ENCODE measurements around the gene GARNL3. TPM values are rescaled to one million over a fixed set of nuclear protein-coding genes. Genes with fewer than 3 reads are reported as not detected.

GARNL3 gene
- total RNA-seq, 1 donor: 5.8 TPM

DNA sequence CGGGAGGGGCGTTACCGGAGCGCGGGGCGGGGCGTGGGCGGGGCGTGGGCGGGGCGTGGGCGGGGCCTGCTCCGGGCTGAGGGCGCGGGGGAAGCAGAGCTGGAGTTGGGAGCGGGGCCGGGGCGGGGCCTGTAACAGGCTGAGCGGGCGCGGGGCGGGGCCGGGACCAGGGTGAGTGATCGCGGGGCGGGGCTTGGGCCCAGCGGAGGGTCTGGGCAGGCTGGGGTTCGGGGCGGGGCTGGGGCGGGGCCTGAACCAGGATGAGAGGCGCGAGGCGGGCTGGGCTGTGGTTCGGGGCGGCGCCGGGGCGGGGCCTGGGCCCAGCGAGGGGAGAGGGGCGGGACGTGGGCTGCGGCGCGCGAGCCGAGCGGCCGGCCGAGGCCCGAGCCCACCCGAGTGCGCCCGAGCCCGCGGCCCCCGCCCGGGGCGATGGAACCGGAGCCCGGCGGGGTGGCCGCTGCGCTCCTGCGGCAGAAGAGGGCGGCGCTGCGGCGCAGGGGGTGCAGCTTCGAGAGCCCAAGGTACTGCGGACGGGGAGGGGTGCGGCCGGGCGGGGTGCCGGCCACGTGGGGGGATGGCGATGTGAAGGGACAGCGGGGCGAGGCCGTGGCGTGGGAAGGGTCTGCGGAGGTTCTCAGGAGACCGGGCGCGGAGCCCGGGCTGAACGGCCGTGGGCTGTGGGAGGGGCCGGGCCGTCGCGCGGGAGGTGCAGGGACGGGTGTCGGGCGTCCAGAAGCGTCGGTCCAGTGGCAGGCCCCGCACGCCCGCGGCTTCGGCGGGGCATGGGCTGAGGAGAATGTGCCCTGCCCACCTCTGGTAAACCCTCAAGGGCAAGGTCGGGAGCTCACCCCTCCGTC is 39.5 kb upstream of the GARNL3 start:
- no peaks in the 10 kb centered on the region for H3K9me3 ChIP-seq (ENCODE audit: low read depth, low read length)
- H3K36me3 ChIP-seq (ENCODE audit: insufficient read depth, low read length): no peaks in the 10 kb centered on the region
- H3K4me2 ChIP-seq (ENCODE audit: insufficient read depth, low read length): peak overlapping the region; percentile 85
- H2AFZ ChIP-seq (ENCODE audit: low read length): peak overlapping the region; percentile 75
- H4K20me1 ChIP-seq (ENCODE audit: insufficient read depth, low read length): peaks cover 3% of the 10 kb centered on the region
- TF ChIP-seq, protein P1, sequence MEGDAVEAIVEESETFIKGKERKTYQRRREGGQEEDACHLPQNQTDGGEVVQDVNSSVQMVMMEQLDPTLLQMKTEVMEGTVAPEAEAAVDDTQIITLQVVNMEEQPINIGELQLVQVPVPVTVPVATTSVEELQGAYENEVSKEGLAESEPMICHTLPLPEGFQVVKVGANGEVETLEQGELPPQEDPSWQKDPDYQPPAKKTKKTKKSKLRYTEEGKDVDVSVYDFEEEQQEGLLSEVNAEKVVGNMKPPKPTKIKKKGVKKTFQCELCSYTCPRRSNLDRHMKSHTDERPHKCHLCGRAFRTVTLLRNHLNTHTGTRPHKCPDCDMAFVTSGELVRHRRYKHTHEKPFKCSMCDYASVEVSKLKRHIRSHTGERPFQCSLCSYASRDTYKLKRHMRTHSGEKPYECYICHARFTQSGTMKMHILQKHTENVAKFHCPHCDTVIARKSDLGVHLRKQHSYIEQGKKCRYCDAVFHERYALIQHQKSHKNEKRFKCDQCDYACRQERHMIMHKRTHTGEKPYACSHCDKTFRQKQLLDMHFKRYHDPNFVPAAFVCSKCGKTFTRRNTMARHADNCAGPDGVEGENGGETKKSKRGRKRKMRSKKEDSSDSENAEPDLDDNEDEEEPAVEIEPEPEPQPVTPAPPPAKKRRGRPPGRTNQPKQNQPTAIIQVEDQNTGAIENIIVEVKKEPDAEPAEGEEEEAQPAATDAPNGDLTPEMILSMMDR (IDR thresholded peaks at IDR 0.05; ENCODE audit: extremely low read depth, low read depth, low read length): no peak
- no peaks in the 10 kb centered on the region for H3K4me1 ChIP-seq (ENCODE audit: insufficient read depth, low read length)
- no peak overlapping the region for H3K27ac ChIP-seq (ENCODE audit: low read depth, low read length)
- H3K4me3 ChIP-seq (ENCODE audit: insufficient read depth, low read length): peak overlapping the region; percentile 70
- peak; percentile 100 for DNase-seq (ENCODE audit: insufficient read length, low spot score, missing footprints)
- peaks cover 44% of the 10 kb centered on the region for H3K27me3 ChIP-seq (ENCODE audit: insufficient read depth, low read length)
- H3K79me2 ChIP-seq (ENCODE audit: insufficient read depth, low read length): no peaks in the 10 kb centered on the region

- no peaks in the 10 kb centered on the region for H3K4me1 ChIP-seq (ENCODE audit: insufficient read depth, low read length)
- H4K20me1 ChIP-seq (ENCODE audit: insufficient read depth, low read length): peaks cover 3% of the 10 kb centered on the region
- TF ChIP-seq, protein P1 (IDR thresholded peaks at IDR 0.05; ENCODE audit: extremely low read depth, low read depth, low read length): no peak
- peak overlapping the region; percentile 70 for H3K4me3 ChIP-seq (ENCODE audit: insufficient read depth, low read length)
- H3K27me3 ChIP-seq (ENCODE audit: insufficient read depth, low read length): peaks cover 39% of the 10 kb centered on the region
- H3K4me2 ChIP-seq (ENCODE audit: insufficient read depth, low read length): peak overlapping the region; percentile 73
- no peak overlapping the region for H2AFZ ChIP-seq (ENCODE audit: low read length)
- H3K9me3 ChIP-seq (ENCODE audit: low read depth, low read length): no peaks in the 10 kb centered on the region
- H3K27ac ChIP-seq (ENCODE audit: low read depth, low read length): no peak overlapping the region
- H3K79me2 ChIP-seq (ENCODE audit: insufficient read depth, low read length): no peaks in the 10 kb centered on the region
- peak; percentile 96 for DNase-seq (ENCODE audit: insufficient read length, low spot score, missing footprints)
- H3K36me3 ChIP-seq (ENCODE audit: insufficient read depth, low read length): no peaks in the 10 kb centered on the region
Observed at GRCh38 chr9:127225801-127226625, 38.6 kb upstream of the GARNL3 start.

DNA sequence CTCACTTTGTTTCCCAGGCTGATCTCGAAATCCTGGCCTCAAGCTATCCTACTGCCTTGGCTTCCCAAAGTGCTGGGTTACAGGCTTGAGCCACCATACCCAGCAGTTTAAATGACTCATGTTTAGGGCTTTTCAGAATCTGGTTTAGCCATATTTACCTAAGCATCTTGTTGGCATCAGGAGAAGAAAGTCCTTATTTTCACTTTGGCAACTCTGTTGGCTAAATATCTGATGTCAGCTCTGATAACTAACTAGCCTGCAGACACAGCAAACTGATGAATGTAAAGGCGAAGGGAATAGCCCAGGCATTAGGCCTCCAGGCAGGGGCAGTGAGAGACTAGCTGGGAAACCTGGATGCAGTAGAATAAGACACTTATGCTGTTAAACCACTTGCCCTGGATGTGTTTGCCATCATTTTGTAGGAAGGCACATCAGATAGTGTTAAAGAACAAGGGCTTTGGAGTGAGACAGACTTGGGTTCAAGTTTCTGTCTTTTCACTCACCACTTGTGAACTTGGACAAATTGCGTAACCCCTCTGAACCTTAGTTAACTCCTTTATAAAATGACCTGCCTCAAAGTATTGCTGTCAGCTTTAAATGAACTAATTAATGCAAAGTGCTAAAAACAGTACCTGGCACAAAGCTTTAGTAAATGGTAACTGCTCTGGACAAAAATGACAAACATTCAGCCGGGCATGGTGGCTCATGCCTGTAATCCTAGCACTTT is 34.7 kb upstream of the GARNL3 start:
- Histone ChIP-seq H3K79me2 (ENCODE audit: insufficient read depth, low read length) (no peaks in the 10 kb centered on the region), H3K4me3 (ENCODE audit: insufficient read depth, low read length) (no peak overlapping the region), H3K9me3 (ENCODE audit: low read depth, low read length) (no peaks in the 10 kb centered on the region), H3K36me3 (ENCODE audit: insufficient read depth, low read length) (no peaks in the 10 kb centered on the region), H3K4me2 (ENCODE audit: insufficient read depth, low read length) (no peak overlapping the region), H4K20me1 (ENCODE audit: insufficient read depth, low read length) (peaks cover 3% of the 10 kb centered on the region), H2AFZ (ENCODE audit: low read length) (no peak overlapping the region), H3K4me1 (ENCODE audit: insufficient read depth, low read length) (no peaks in the 10 kb centered on the region), H3K27ac (ENCODE audit: low read depth, low read length) (no peak overlapping the region), H3K27me3 (ENCODE audit: insufficient read depth, low read length) (peaks cover 6% of the 10 kb centered on the region)
- no peak for DNase-seq (ENCODE audit: insufficient read length, low spot score, missing footprints)
- TF ChIP-seq, protein P1 (IDR thresholded peaks at IDR 0.05; ENCODE audit: extremely low read depth, low read depth, low read length): no peak

Data from osteoblast (primary cell).